ENCODE results near the gene ATG4C.

ATG4C gene

DNA sequence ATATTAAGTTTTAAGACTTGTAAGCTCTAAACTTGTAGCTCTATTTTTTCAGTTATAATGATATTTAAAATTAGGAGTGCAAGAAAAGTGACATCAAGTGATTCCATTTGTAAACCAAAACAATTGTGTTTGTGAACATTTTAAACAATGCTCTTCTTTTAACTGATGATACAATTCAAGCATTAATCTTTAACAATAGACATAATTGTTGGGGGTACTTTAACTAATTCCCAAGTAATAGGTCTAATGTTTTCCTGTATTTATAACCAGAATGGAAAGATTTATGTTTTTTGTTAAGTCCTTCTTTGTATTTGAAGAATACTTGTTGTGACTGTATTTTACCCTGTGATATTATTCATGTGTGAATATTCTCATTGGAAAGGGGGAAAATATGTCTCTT, 6.8 kb downstream of the ATG4C start:
- H3K9me3 ChIP-seq (ENCODE audit: insufficient read depth, low read depth, low read length): no peaks in the 10 kb centered on the region
- H3K4me3 ChIP-seq (ENCODE audit: low read length, poor library complexity, severe bottlenecking): no peak overlapping the region
- no peak overlapping the region for H3K4me2 ChIP-seq (ENCODE audit: low read depth, low read length, poor library complexity, severe bottlenecking)
- H3K36me3 ChIP-seq (ENCODE audit: insufficient read depth, low read length): no peaks in the 10 kb centered on the region
- no peaks in the 10 kb centered on the region for H3K27me3 ChIP-seq (ENCODE audit: insufficient read depth, low read length, poor library complexity, severe bottlenecking)
- peaks cover 31% of the 10 kb centered on the region for H3K4me1 ChIP-seq (ENCODE audit: insufficient read depth, low read length, poor library complexity, severe bottlenecking)
- H3K79me2 ChIP-seq (ENCODE audit: insufficient read depth, low read length): peaks cover 32% of the 10 kb centered on the region
- H2AFZ ChIP-seq (ENCODE audit: low read length): no peak overlapping the region
- no peaks in the 10 kb centered on the region for H3K9me2 ChIP-seq (replicated peaks; ENCODE audit: low read depth, low read length)
- H4K20me1 ChIP-seq (ENCODE audit: insufficient read depth, low read length, poor library complexity, severe bottlenecking): peaks cover 4% of the 10 kb centered on the region
- no peaks in the 10 kb centered on the region for H3F3A ChIP-seq (ENCODE audit: low read depth)
- TF ChIP-seq, protein P1, sequence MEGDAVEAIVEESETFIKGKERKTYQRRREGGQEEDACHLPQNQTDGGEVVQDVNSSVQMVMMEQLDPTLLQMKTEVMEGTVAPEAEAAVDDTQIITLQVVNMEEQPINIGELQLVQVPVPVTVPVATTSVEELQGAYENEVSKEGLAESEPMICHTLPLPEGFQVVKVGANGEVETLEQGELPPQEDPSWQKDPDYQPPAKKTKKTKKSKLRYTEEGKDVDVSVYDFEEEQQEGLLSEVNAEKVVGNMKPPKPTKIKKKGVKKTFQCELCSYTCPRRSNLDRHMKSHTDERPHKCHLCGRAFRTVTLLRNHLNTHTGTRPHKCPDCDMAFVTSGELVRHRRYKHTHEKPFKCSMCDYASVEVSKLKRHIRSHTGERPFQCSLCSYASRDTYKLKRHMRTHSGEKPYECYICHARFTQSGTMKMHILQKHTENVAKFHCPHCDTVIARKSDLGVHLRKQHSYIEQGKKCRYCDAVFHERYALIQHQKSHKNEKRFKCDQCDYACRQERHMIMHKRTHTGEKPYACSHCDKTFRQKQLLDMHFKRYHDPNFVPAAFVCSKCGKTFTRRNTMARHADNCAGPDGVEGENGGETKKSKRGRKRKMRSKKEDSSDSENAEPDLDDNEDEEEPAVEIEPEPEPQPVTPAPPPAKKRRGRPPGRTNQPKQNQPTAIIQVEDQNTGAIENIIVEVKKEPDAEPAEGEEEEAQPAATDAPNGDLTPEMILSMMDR (conservative IDR thresholded peaks at IDR 0.05; ENCODE audit: low read length): no peak
- no peak for TF ChIP-seq EZH2phosphoT487 (IDR thresholded peaks at IDR 0.05; ENCODE audit: borderline replicate concordance)
- H3K9ac ChIP-seq (ENCODE audit: low read depth, low read length, poor library complexity, severe bottlenecking): no peak overlapping the region

DNA sequence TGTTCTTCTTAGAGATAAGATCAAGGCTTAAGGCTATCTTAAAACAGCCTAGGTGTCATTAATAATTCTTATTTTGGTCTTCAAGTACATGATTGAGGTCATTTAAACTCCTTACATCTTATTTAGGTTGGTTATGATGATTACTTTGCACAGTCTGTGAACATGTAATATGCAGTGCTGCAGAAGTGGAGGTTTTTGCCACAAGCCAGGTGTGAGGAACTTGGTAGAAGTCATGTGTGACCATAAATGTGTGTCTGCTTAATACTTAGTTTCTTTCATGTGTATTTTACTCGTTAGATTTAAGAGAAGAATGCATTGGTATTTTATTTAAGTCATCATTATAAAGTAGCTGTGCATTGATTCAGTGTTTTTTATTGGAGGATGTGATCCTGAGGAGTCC, 10.1 kb downstream of the ATG4C start:
- Histone ChIP-seq H2AFZ (ENCODE audit: low read length) (no peak overlapping the region), H3K27me3 (ENCODE audit: insufficient read depth, low read length, poor library complexity, severe bottlenecking) (no peaks in the 10 kb centered on the region), H3K36me3 (ENCODE audit: insufficient read depth, low read length) (no peaks in the 10 kb centered on the region), H3K9me3 (ENCODE audit: insufficient read depth, low read depth, low read length) (no peaks in the 10 kb centered on the region), H3K9ac (ENCODE audit: low read depth, low read length, poor library complexity, severe bottlenecking) (no peak overlapping the region), H4K20me1 (ENCODE audit: insufficient read depth, low read length, poor library complexity, severe bottlenecking) (peaks cover 4% of the 10 kb centered on the region), H3K4me3 (ENCODE audit: low read length, poor library complexity, severe bottlenecking) (no peak overlapping the region), H3K4me1 (ENCODE audit: insufficient read depth, low read length, poor library complexity, severe bottlenecking) (peaks cover 21% of the 10 kb centered on the region), H3K4me2 (ENCODE audit: low read depth, low read length, poor library complexity, severe bottlenecking) (no peak overlapping the region), H3K79me2 (ENCODE audit: insufficient read depth, low read length) (peaks cover 11% of the 10 kb centered on the region; the same call in 1 of the 2 replicates), H3K9me2 (replicated peaks; ENCODE audit: low read depth, low read length) (no peaks in the 10 kb centered on the region), H3F3A (ENCODE audit: low read depth) (no peaks in the 10 kb centered on the region)
- TF ChIP-seq, protein P1 (conservative IDR thresholded peaks at IDR 0.05; ENCODE audit: low read length): no peak
- no peak for TF ChIP-seq EZH2phosphoT487 (IDR thresholded peaks at IDR 0.05; ENCODE audit: borderline replicate concordance)

DNA sequence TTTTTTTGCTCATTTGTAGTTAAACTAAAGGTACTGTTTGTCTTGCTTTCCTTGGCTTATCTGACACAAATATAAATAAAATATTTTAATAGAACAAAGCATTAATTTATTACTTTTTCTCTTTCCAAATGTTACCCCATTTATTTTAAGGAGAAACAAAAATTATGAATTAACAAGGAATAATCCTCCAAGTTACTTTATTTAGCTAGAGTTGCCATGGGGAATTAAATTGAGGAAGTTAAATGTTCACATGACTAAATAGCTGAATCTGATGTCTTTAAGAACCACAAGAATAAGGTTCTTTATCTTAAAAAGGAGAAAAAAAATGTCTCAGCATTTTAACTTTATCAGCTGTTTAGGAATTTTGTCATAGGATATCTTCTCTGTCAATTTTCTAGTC, 12.3 kb downstream of the ATG4C start:
- Histone ChIP-seq H3K79me2 (ENCODE audit: insufficient read depth, low read length) (peaks cover 7% of the 10 kb centered on the region; the same call in 1 of the 2 replicates), H3K9ac (ENCODE audit: low read depth, low read length, poor library complexity, severe bottlenecking) (no peak overlapping the region), H3F3A (ENCODE audit: low read depth) (no peaks in the 10 kb centered on the region), H3K36me3 (ENCODE audit: insufficient read depth, low read length) (no peaks in the 10 kb centered on the region), H3K4me3 (ENCODE audit: low read length, poor library complexity, severe bottlenecking) (no peak overlapping the region), H2AFZ (ENCODE audit: low read length) (no peak overlapping the region), H3K4me2 (ENCODE audit: low read depth, low read length, poor library complexity, severe bottlenecking) (no peak overlapping the region), H3K4me1 (ENCODE audit: insufficient read depth, low read length, poor library complexity, severe bottlenecking) (peaks cover 30% of the 10 kb centered on the region), H4K20me1 (ENCODE audit: insufficient read depth, low read length, poor library complexity, severe bottlenecking) (peaks cover 4% of the 10 kb centered on the region), H3K27me3 (ENCODE audit: insufficient read depth, low read length, poor library complexity, severe bottlenecking) (no peaks in the 10 kb centered on the region), H3K9me3 (ENCODE audit: insufficient read depth, low read depth, low read length) (no peaks in the 10 kb centered on the region), H3K9me2 (replicated peaks; ENCODE audit: low read depth, low read length) (no peaks in the 10 kb centered on the region)
- TF ChIP-seq, protein P1 (conservative IDR thresholded peaks at IDR 0.05; ENCODE audit: low read length): no peak
- TF ChIP-seq EZH2phosphoT487 (IDR thresholded peaks at IDR 0.05; ENCODE audit: borderline replicate concordance): no peak

Data from Loucy (cell line).